HG03565 (cell line): ENCODE results near the gene DAB2IP.
"Not testable (repeated sequence)": the region's sequence is repeated elsewhere in the genome, so short reads cannot be mapped to it uniquely, and the experiment has no call there.

Experiments used
- ATAC-seq: cut with Tn5 transposase; IDR thresholded peaks from one replicate; pipeline ENCODE4 v1.9.1; 2021; ENCODE audit warnings: mild to moderate bottlenecking, moderate library complexity; ENCODE audit not compliant: unreplicated experiment

Gene DAB2IP

DNA sequence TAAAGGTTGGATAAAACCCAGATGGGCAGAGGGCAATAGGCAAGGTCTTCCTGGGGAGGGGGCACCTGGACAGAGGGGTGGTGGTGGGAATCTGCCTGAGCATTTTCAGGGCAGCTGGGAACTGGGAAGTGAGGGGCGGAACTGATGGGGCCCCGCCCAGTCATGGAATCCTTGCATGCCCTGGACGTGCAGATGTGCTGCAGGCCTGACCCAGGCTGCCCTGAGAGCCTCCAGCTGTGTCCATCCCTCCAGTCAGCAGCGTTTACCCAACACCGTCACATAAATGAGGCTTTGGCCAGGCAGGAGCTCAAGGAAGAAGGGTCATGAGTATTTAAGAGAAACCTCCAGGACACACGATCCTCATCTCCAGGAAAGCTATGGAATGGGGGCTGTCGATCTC lies 70.3 kb downstream of the DAB2IP start:
- ATAC-seq: no peak

DNA sequence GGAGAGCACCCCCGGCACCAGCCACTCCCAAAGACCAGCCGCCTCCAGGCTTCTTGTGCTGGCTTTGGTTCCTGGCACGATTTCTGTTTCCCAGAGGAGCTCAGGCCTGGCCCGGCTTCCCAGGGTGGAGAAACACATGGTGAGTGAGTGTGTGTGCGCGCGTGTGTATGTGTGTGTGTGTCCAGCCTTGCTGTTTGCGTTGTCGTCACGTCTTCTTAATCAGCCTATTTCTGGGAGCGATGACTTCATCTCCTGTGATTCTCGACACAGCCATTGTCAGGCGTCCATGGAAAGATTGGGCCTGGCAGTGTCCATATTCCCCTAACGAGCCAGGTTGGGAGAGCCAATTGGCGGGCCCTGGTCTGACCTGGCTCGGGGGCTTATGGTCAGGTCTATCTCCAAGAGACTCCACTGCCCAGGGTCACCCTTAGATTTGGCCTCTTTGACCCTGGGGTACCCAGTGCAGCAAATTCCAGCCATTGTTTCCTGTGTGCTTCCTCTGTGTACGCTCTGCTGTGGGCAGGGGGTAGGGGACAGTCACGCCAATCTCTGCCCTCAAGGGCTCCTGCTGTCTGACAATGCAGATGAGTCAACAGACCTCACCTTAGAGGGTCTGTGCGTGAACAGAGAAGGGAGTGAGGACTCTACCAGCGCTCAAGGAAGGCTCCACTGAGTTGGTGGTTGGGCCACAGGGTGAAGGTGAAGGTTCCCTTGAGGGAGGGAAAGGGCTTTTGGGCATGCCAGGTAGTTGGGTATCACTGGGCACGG lies 73.8 kb downstream of the DAB2IP start:
- ATAC-seq: no peak

GRCh38 chr9:121727295-121728020 lies 76.0 kb downstream of the DAB2IP start:
- ATAC-seq: no peak

DNA sequence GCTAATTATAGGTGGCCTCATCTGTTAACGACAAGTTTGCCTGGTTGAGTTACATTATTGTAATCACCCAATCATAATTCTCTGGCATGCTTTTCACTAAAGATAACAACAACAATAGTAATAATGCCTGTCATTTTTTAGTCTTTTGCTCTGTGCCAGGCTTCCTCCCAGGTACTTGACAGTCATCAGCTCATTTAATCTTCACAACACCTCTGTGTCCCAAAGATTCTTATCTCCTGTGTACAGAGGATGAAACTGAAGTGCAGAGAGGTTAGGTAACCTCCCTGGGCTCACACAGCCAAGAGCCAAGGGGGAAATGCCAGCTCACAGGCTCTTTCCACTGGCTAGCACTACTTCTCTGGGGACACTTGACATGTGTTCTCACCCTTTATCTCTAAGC lies 77.5 kb downstream of the DAB2IP start:
- ATAC-seq: no peak

DNA sequence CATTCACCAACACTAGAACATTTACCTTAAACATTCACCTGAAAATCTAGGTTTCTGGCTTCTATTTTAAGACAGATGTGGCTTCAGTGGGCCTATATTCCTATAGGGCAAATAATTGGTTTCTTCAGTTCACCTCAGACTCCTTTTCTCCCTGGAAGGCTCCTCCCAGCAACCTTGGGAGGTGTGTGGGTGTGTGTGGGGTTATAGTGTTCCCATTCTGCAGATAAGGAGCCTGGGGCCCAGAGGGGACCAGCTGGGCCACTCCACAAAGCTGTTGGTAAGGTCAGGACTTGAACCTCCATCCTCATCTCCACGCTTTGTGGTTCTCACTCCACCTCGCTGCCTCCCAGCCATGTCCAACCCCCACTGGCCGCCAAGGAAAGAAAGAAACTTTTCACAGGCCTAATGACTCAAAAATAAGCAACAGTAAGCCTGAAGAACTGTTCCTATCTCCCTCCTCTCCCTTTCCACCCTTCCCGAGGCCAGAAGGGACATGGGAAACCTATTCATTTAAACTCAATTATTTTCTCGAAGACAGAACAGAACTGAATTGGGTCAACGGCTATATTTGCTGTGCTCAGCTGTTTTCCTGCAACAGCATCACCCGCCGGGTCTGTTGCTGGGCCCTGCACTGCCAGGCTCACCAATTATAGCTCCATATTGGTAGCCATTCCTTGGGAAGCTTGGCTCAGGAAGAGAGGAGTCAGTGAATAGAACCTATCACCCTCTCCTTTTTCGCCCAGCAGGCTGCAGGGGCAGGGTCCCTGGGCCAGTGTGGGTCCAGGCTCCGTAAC lies 78.5 kb downstream of the DAB2IP start:
- ATAC-seq: no peak

- no peak for ATAC-seq
These were observed 79.7 kb downstream of the DAB2IP start for GRCh38 chr9:121731090-121731489.

DNA sequence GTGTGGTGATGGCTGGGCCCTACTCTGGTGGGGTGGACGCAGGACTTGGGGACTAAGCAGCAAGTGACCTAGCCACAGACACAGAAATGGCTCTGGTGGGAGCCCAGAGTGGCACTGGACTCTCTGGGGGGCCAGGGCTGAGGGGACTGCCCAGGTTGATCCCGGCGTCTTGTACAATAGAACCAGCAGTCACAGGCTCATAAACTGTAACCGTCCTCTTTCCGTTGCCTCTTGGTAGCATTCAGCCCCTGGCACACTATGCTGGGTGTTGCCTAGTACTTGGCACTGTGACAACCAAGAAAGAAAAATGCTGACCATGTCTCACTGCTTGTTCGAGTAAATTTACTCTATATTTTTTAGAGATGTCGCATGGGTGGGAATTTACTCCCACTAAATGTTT lies 80.5 kb downstream of the DAB2IP start:
- no peak for ATAC-seq

GRCh38 chr9:121732389-121732788 lies 81.0 kb downstream of the DAB2IP start:
- ATAC-seq: no peak

DNA sequence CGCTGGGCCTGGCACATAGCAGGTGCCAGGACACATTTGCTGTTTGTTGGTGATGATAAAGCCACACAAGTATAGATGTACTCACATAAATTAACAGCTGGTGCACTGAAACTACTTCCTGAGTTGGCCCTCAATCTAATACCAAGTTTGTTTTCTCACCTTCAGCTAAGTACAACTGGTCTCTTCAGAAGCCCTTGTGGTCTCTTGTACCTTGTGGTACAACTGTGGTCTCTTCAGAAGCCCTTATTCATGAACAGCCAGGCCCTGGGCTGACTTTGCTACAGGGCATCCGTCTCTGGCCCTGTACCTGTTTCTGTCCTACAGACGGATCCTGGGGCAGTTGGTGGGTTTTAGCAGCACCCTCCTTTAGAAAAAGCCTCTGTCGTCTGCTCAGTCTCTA lies 81.5 kb downstream of the DAB2IP start:
- ATAC-seq: no peak

DNA sequence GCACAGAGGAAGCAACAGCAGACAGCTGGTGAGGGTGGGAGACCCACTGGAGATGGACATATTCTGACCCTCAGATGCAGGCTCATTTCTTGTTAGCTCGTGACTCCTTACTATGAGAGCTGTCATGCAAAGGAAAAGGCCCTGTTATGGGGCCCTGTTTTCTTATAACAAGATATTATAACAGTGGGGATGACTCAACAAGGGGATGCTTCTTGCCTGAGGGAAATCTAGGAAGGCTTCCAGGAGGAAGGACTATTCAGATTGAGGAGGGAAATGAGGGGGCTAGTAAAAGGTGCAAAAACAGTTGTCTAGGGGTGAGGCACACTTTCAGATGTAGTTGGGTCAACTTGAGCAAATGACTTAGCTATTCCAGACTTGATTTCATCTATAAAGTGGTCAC lies 83.0 kb downstream of the DAB2IP start:
- ATAC-seq: no peak

DNA sequence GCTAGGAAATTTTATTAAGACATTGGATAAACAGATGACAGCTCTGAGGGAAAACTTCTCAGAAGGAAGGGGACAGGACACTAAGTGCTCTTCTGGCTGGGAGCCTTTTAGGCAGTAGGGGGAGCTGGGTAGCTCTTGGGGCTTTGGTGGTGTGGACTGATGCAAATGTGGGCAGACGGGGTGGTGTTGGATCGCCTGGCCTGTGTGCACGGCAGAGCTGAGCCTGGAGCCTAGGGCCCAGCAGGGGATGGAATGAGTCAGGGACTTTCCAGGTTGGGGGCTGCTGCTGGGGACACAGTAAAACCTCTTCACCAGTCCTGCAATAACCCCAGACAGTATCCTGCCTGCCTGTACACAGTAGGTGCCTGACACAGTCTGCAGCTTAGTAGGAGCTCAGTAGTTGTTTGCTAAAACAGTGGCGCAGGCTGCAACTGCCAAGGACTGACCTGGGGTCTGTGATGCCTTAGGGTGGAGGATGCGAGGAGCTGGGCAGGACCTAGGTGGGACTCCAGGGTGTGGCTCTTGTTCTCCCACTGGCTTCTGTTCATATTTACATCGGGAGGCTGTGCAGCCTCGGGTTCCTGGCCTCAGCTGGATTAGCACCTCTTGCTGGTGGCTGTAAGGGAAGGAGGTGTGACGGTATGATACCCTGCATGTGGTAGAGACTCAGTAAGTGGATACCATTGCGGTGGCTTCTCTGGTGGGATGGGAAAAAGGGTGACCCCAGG lies 83.8 kb downstream of the DAB2IP start:
- no peak for ATAC-seq

GRCh38 chr9:121735793-121736770 lies 84.6 kb downstream of the DAB2IP start:
- no peak for ATAC-seq

DNA sequence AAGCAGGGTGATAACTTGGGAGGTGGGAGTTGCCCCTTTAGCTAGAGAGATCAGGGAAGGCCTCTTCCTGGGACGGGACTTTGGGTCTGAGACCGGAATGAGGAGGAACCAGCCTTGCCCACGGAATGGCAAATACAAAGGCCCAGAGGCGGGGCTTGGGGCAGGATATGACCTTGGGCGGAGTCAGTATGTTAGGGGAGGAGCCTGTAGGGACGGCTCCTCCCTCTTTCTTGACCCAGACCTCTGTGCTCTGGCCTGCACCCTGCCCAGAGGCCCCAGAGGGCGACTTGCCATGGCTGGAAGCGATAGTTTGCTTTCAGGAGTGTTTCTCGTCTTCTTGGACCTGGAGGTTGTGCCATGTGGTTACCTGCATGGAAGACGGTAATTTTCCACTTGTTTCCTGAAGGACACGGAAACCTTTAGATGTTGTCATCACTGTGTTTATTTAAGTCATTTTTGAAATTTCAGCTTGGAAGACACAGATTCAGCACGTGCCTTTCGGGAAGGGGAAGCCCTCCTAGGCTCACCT lies 85.6 kb downstream of the DAB2IP start:
- ATAC-seq: no peak

- no peak for ATAC-seq
These were observed 86.1 kb downstream of the DAB2IP start for GRCh38 chr9:121737481-121737931.

GRCh38 chr9:121738411-121738810 lies 87.0 kb downstream of the DAB2IP start:
- ATAC-seq: no peak

DNA sequence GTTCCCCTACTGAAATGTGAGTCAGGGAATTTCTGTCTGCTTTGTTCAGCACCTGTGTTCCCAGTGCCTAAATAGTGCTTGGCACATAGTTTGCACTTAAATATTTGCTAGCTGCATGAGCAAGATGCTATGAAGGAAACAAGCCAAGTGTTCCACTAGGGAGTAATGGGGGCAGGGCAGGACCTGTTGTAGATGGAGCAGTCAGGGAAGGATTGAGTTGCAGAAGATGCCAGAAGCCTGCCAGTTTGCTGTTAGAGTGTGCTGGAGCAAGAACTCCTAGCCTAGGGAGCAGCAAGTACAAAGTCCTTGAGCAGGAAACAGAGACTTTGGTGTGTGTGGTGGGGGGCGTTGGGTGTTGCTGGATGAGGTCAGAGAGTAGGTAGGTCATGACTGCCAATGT lies 87.5 kb downstream of the DAB2IP start:
- ATAC-seq: no peak

DNA sequence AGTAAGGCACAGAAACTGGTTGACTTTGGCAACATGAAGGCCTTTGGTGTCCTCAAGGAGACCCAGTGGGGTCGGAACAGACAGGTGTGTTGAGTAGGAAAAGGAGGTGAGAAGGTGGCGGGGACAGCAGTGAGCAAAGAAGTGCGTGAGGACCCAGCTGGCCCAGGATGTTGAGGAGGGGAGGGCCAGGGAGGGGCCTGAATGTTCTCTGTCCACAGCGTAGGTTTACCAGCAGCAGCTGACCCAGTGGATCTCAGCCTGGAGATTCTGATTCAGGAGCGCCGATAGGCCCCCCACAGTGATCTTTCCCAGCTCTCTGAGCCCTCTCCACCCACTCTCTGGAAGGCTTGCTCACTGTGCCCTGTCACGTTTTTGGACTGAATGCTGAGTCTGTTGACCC lies 88.5 kb downstream of the DAB2IP start:
- no peak for ATAC-seq

- ATAC-seq: no peak
These were observed 89.9 kb downstream of the DAB2IP start for GRCh38 chr9:121741228-121741918.

DNA sequence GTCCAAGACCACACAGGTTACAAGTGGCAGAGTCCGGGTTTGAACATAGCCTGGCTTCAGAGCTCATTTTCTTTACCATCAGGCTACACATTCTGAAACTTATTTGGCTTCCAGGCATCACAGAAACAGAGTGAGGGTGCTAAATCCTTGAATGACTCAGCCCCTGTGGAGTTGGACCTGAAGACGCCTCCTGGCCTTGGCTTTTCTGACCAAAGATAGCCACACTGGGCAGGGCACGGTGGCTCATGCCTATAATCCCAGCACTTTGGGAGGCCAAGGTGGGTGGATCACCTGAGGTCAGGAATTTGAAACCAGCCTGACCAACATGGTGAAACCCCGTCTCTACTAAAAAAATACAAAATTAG lies 90.5 kb downstream of the DAB2IP start:
- not testable (repeated sequence) for ATAC-seq
